Measurements from ENCODE around the gene PCDH9. TPM values are rescaled to one million over a fixed set of nuclear protein-coding genes. Genes with fewer than 3 reads are reported as not detected.

Gene PCDH9
- total and polyA plus RNA-seq, 11 donors, result 3.0 to 39.6 (median 21.6) TPM

DNA sequence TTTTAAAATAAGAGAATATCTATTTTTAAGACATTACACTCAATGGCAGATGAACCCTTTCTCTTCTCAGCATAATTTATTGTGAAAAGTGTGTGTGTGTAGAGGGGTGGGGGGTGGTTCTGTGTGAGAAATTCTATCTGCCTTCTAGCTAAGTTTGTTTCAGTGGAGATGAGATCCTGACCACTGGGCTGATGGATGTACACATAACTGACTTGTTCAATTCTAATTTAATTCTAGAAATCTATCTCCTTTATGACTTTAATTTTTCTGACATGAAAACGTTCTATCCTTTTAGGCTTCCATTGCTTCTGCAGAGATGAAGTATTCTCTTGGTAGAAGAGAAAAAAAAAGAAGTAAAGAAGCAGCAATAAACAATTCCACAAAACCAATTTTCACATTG lies 891.6 kb downstream of the PCDH9 start:
- no peaks in the 10 kb centered on the region for H3K27me3 ChIP-seq
- ATAC-seq (no peak), DNase-seq (no peak)
- no peak overlapping the region for H3K27ac ChIP-seq
- 51 to 76% (median 62%) methylated on average over 1 of the region's 1 CpG for WGBS, 4 donors
- intact Hi-C loops (cut with DNase I), result no loop called here
- no peak overlapping the region for H3K4me3 ChIP-seq
- no peaks in the 10 kb centered on the region for H3K4me1 ChIP-seq
- H3K9me3 ChIP-seq, result no peaks in the 10 kb centered on the region
- TF ChIP-seq, protein P1, sequence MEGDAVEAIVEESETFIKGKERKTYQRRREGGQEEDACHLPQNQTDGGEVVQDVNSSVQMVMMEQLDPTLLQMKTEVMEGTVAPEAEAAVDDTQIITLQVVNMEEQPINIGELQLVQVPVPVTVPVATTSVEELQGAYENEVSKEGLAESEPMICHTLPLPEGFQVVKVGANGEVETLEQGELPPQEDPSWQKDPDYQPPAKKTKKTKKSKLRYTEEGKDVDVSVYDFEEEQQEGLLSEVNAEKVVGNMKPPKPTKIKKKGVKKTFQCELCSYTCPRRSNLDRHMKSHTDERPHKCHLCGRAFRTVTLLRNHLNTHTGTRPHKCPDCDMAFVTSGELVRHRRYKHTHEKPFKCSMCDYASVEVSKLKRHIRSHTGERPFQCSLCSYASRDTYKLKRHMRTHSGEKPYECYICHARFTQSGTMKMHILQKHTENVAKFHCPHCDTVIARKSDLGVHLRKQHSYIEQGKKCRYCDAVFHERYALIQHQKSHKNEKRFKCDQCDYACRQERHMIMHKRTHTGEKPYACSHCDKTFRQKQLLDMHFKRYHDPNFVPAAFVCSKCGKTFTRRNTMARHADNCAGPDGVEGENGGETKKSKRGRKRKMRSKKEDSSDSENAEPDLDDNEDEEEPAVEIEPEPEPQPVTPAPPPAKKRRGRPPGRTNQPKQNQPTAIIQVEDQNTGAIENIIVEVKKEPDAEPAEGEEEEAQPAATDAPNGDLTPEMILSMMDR (IDR thresholded peaks at IDR 0.05), result no peak
- no peak for TF ChIP-seq POLR2A (IDR thresholded peaks at IDR 0.05)
- H3K36me3 ChIP-seq, result no peaks in the 10 kb centered on the region

DNA sequence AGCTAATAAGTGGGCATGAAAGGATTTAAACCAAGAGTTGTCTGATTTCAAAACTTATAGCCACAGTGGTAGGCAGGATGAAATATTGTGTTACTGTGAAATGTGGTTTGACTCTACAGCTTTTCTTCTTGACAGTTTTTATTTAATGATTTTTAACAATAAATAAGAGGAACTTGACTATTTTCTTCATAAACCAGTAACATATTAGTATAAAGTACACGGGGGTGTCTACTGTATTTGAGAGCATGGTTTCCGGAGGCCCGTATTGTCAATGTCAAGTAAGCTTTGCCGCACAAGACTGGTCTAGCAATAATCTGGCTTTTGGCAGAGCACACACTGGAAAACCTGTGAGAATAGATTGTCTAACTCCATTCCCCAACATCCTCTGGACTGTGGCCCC lies 894.5 kb downstream of the PCDH9 start:
- intact Hi-C loops (cut with DNase I), result no loop called here
- TF ChIP-seq POLR2A (IDR thresholded peaks at IDR 0.05), result no peak
- TF ChIP-seq, protein P1 (IDR thresholded peaks at IDR 0.05), result no peak
- H3K9me3 ChIP-seq, result no peaks in the 10 kb centered on the region
- DNase-seq (no peak), ATAC-seq (no peak)
- H3K4me1 ChIP-seq, result no peaks in the 10 kb centered on the region
- no peaks in the 10 kb centered on the region for H3K36me3 ChIP-seq
- no peak overlapping the region for H3K27ac ChIP-seq
- 90 to 93% (median 91%) methylated on average over 4 of the region's 4 CpGs for WGBS, 4 donors
- H3K4me3 ChIP-seq, result no peak overlapping the region
- H3K27me3 ChIP-seq, result no peaks in the 10 kb centered on the region

DNA sequence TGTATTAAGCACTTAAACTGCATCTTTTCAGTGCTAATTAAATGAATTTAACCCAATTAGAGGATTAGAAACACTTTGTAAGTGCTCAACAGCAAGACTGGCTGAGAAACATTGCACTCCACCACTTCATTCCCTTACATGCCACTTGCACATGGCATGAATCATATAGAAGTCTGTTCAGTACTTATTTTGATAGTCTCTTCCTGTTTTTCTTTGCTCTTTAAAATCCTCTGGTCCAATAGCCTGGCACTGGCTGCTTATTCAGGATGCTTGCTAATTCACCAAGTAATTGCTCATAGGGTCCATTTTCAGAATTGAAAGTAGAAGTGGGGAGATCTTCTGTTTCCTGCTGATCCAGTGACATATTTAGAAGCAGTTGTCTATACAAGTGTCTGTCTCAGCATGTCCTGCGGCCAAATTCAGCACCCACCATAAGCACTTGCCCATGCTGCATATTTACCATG lies 900.1 kb downstream of the PCDH9 start:
- ATAC-seq (no peak), DNase-seq (no peak)
- Histone ChIP-seq H3K9me3 (no peaks in the 10 kb centered on the region), H3K36me3 (no peaks in the 10 kb centered on the region), H3K27ac (no peak overlapping the region), H3K4me1 (peaks cover 0 to 3% (median 0%) of the 10 kb centered on the region in 12 donors), H3K27me3 (no peaks in the 10 kb centered on the region), H3K4me3 (no peak overlapping the region)
- 42 to 75% (median 59%) methylated on average over 1 of the region's 1 CpG for WGBS, 4 donors
- no peak for TF ChIP-seq POLR2A (IDR thresholded peaks at IDR 0.05)
- TF ChIP-seq, protein P1 (IDR thresholded peaks at IDR 0.05), result no peak
- intact Hi-C loops (cut with DNase I), result no loop called here

DNA sequence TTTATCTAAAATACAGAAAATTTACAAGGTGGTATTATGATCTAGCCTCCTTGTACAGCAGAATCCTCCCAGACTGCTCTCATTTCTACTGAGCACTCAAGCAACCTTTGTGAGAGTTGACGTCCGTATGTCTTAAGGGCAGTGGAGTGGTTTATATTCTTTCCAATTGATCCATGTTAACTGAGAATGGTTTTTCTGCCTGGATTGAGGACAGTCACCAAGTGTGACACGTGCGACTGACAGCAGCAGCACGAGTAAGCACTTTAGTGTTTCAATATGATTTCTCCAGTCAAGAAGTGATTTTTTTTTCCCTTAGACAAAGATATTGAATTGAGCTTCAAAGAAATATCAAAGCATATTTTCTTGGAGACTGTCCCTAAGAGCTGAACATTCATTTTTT lies 901.7 kb downstream of the PCDH9 start:
- no peak overlapping the region for H3K27ac ChIP-seq
- WGBS, 4 donors, result 69 to 89% (median 80%) methylated on average over 5 of the region's 5 CpGs
- TF ChIP-seq, protein P1 (IDR thresholded peaks at IDR 0.05), result no peak
- no peak for TF ChIP-seq POLR2A (IDR thresholded peaks at IDR 0.05)
- DNase-seq (no peak), ATAC-seq (no peak)
- no peak overlapping the region for H3K4me3 ChIP-seq
- intact Hi-C loops (cut with DNase I), result no loop called here
- no peaks in the 10 kb centered on the region for H3K9me3 ChIP-seq
- H3K4me1 ChIP-seq, result peaks cover 0 to 3% (median 0%) of the 10 kb centered on the region in 12 donors
- H3K36me3 ChIP-seq, result no peaks in the 10 kb centered on the region
- no peaks in the 10 kb centered on the region for H3K27me3 ChIP-seq

Measured in heart left ventricle (tissue), 16 donors.